GM21423 (cell line): Measurements from ENCODE around the gene TRERF1.

Experiments used
- ATAC-seq: cut with Tn5 transposase; IDR thresholded peaks from one replicate; pipeline ENCODE4 v1.9.1; 2021; ENCODE audit warnings: mild to moderate bottlenecking, moderate library complexity; ENCODE audit not compliant: unreplicated experiment

Gene TRERF1

GRCh38 chr6:42424906-42425474, 26.7 kb downstream of the TRERF1 start:
- ATAC-seq: no peak

- no peak for ATAC-seq
Observed at GRCh38 chr6:42423244-42423643, 28.5 kb downstream of the TRERF1 start.

GRCh38 chr6:42420741-42421140, 31.0 kb downstream of the TRERF1 start:
- ATAC-seq: no peak

- no peak for ATAC-seq
Observed at GRCh38 chr6:42419490-42420280, 32.0 kb downstream of the TRERF1 start.

DNA sequence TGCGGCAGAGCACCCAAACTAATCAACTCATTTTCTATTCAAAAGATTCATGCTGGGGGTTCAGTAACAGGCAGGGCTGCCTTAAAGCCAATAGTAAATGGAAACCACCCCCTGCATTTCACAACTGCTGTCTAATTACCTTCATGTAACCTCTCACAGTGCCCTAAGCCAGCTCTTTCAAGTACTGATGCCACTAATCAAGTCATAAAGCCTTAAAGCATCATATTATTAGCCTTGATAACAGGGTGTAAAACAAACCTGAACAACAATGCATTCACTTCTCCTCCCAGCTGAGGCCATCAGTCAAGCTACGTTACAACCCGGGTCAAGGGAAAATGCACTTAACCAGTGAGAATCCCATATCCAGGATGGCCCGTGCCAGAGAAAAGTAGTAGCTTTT, 33.0 kb downstream of the TRERF1 start:
- ATAC-seq: no peak

DNA sequence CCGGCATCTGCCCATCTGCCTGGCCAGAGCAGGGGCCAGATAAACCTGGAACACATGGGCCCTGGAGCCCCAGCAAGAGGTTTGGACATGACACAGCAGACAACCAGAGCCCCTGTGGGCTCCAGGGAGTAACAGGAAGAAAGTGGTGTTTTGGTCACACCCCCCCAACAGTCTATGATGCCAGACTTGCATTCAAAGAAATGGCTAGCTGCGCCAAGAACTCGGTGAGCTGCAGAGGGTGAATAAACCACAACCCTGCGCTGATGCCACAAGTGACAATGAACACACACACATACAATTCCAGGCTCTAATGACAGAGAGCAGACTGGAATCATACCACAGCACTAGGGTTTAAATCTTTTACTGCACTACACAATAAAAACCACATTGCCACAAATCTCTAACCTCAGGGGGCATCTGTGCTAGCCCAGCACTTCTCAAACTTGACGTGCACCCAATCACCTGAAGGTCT, 34.0 kb downstream of the TRERF1 start:
- ATAC-seq: no peak

DNA sequence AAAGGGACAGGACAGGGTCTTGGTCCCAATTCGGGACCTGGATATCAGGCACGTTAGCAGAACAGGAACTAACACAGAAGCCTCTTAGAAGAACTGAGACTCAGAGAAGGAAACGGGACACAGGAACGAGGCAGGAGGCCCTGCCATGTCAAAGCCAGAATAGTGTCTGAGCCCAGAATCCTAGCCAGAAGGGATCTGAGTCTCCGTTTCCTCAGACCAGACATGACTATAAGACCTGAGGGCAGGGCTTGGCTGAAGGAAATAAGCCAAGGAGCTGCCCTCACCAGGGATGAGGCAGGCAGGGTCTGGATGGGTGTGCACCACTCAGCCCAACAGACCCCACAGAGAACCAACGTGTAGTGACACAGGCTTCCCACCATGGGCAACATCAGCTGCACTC, 40.3 kb downstream of the TRERF1 start:
- no peak for ATAC-seq

GRCh38 chr6:42410861-42411260, 40.9 kb downstream of the TRERF1 start:
- no peak for ATAC-seq

GRCh38 chr6:42409581-42409980, 42.1 kb downstream of the TRERF1 start:
- ATAC-seq: no peak

DNA sequence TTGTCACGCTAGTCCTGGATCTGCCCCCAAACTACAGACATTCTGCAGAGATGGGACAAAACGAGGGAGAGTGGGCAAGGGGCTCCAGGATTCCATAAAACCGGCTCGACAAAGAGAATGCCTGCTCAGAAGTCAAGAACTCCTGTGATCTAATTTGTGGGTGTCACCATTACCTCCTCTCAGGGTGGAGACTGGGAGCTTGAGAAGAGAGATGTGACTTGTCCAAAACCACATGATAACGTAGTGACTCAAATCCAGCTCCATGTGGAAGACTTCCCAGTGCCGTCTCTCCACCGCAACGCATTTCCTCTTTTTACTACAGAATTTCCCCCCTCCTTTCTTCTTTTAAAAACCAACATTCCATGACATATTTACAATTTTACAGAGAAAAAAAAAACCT, 44.3 kb downstream of the TRERF1 start:
- no peak for ATAC-seq

DNA sequence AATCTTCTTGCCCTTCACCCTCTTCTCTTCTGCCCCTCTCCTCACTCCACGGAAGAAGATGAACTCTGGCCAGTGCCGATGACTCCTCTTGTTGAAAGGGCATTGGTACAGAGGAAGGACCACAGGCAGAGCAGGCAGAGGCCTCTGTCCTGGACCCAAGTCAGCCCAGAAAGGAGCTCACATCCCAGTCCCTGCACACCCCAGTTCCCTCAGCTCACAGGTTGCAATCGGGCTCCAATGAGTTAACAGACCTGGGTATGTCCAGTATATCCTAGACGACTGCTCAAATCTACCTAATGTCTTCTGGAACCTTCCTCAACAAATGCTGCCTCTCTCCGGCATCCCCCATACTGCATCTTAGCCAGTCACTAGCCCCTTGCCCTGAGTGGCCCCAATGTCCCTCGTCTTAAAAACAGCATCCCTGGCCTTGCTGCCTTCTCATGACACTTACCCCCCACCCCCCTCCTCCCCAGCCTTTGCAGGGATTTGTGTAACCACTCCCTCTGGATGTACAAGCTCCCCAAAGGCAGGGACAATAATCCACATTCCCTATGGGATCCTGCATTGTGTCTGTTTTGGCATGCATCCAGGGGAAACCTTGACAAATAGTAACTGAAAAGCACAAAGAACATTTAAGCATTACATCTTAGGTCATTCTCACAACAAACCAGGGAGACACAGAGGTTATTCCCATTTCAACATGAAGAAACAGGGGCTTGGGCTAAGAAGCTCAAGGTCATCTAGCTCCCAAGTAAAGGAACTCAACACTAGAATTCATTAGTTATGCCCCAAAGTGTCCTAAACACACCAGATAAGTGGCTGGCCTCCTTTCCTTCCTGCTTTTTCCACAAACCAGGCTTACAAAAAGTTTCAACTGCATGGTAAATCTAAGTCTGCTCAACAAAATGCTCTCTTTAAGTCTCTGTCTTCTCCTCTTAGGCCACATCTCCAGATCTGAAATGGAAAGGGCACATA, 45.1 kb downstream of the TRERF1 start:
- no peak for ATAC-seq

DNA sequence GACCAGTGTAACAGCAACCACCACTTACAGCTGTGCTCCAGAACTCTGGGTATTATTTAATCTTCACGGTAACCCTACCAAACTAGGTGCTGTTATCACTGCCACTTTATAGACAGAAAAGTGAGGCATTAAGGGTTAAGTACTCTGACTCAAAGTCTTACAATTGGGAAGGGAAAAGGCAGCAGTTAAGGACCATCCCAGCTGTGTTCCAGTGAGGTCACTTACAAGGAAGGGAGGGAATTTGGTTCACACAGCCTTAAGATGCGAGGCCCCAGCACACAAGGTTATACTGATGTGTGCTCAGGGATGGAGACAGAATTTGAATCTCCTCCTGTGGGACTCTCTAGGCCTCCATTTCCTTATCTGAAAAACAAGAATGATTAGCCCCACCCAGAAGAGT, 46.7 kb downstream of the TRERF1 start:
- no peak for ATAC-seq

DNA sequence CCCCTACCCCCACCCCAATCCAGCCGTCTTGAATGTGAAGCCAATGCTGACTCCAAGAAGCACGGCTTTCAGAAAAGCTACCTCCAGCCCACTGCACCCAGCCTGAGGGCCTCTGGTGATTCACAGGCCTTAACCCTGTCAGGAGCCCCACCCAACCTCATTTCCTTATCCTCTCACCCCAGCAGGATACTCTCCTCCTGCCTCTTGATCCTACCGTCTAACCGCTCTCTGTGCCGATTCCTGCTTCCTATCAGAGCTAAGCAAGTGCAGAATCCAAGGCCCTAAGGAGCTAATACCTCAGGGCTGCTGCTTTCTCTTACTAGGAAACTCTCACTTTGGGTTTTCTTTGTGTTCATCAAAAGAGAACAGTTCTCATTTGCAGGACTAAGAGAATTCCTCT, 47.2 kb downstream of the TRERF1 start:
- ATAC-seq: no peak

DNA sequence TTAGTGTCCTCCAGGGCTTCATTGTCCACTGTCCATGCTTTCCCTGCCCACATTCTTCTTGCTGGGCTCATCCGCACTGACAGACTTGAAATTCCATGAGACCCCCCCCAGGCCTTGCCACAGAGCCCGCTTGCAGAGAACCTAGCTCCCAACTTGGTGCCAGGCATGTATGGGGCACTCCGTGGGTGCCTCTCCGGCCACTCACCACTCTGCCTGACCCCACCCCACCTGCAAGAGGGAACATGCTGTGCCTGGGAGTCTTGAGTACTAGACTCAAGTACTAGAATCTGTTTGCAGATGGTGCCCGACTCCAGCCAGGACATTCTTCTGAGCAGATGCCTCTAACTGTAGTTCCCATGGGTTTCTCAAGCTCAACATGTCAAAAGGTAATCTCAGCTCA, 47.9 kb downstream of the TRERF1 start:
- ATAC-seq: no peak

- ATAC-seq: no peak
Observed at GRCh38 chr6:42403421-42403820, 48.3 kb downstream of the TRERF1 start.

GRCh38 chr6:42402184-42402583, 49.5 kb downstream of the TRERF1 start:
- ATAC-seq: no peak

DNA sequence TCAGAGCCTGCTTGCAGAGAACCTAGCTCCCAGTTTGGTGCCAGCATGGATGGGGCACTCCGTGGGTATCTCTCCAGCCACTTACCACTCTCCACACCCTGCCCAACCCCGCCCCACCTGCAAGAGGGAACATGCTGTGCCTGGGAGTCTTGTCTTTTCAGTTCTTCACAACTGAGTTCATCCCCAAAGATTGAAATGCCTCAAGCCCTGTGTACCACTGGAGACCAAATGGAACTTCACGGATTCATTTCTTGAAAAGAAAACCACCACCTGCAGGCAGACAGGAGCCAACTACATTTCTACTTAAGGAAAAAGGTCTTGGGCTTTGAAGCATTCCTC, 50.1 kb downstream of the TRERF1 start:
- no peak for ATAC-seq

DNA sequence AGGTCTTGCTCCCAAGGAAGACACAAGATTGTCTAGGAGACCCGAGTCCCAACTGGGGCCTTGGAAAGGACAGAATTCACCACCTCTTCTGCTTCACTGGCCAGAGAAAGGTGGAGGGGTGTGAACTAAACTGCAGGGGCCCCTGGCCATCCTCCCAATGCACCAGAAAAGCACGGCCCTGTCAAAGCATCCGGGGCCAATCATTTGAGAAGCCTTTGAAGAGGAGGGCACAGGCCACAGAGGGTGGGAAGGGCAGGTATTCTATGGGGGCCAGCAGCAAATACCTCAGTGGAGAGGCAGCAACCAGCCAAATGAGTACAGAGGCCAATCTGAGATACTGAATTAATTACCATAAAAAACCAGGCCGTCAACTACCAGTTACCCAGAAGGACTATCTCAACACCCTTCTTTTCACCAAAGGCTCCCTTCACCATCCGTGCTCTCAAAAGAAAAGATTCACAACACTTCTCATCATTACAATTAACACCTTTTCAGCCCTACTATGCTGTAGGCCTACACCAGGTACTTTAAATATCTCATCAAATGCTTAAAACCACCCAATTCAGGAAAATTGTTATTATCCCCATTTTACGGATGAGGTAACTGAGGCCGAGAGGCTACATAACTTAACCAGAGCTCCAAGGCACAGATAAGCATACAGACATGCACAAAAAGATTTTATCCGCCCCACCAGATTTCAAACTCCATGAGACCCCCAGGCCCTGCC, 50.7 kb downstream of the TRERF1 start:
- no peak for ATAC-seq

DNA sequence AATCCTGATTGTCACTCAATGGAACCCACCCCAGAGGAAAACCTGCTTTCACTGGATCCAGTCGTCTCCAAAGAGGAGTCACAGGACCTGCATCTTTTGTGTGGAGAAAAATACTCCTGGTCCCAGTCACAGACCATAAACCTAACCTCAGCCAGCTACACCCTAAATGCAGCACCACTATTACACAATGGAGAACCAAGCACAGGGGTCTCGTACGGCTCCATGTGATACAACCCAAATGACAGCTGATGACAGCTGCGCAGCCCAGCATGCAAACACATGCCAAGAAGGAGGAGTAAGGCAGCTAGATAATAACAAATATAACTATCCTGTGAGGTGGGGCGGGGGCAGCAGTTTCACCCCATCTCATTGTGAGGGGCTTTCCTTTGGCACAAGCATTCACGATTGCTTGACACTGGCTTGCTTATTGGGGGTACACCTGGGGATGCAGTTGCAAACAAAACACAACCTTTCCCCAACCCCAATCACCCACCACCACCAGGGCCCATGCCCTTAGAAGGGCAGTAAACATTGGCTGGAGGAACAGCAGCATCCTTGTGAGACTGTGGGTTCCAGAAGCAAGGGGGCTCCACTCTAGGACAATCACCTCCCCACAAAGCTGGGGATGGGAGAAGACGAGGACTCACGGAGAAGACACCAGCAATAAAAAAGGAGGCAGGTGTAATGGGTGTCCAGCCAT, 51.5 kb downstream of the TRERF1 start:
- ATAC-seq: no peak

- ATAC-seq: no peak
Observed at GRCh38 chr6:42396720-42397119, 55.0 kb downstream of the TRERF1 start.
